H4 (cell line): ENCODE data around the gene JAZF1. TPM values are rescaled to one million over a fixed set of nuclear protein-coding genes. Genes with fewer than 3 reads are reported as not detected.

Experiments
- total RNA-seq: library from RNA; depleted of rRNA; stranded (reverse); fragments of >200 nt; shearing (Covaris generic); gene quantifications from 2 replicates; pipeline ENCODE4 v1.2.3, GENCODE V29; 2014; rRNA removed

Gene JAZF1
- total RNA-seq, 1 experiment from 2014 or later = 20.6 TPM

Other genes starting within 250 kb of the JAZF1 start
- gene CREB5, start 231.7 kb upstream of the JAZF1 start, total RNA-seq = 8.0 and 13.7 TPM in 2 replicates